Measurements from ENCODE around the gene KCTD21. TPM values are rescaled to one million over a fixed set of nuclear protein-coding genes. Genes with fewer than 3 reads are reported as not detected.
A peak's percentile ranks its signal among the peaks of the same experiment; 100 is the strongest.

KCTD21 gene
- total RNA-seq, 1 experiment from 2014 or later: 3.0 TPM

DNA sequence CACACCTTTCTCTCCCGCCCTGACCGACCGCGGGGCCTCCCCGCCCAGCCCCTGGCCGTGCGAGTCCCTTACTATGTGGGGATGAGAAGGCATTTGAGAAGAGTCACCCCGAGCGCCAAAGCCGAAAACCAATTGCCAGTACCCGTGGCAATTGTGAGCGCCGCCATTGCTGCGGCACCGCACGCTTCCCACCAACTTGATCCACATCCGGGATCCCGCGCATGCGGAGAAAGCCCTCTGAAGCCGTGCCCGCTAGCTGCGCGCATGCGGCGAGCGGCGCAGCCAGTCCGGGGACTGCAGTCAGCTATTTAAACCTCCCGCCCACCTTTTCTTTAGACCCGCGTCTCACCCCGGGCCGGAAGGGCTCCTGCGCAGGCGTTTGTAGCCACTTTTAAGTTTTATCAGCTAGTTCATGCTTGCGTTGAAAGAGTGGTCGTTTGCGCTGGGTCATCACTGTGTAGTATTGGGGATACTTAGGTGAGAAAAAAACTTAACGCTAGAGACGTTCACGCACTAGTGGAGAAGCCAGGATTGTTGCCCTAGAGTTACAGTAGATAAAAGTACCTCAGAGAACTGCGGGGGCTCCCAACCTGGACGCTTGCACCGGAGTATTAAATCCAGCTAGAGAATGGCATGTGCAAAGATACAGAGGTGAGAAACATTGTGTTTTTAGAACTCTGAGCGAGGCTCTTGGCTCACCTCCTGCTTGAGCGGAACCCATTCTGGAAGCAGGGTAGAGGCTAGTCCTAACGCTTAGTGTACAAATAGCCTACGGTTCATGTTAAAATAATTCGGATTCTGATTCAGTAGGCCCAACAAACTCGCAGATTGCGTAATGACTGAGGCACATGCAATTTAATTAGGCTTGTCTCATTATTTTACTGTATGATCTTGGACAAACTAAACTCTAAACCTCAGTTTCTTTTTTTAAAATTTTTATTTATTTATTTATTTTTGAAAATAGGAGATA, 48.7 kb downstream of the KCTD21 start, which contains the start of gene ALG8 (continued):
- TF ChIP-seq, protein P1, sequence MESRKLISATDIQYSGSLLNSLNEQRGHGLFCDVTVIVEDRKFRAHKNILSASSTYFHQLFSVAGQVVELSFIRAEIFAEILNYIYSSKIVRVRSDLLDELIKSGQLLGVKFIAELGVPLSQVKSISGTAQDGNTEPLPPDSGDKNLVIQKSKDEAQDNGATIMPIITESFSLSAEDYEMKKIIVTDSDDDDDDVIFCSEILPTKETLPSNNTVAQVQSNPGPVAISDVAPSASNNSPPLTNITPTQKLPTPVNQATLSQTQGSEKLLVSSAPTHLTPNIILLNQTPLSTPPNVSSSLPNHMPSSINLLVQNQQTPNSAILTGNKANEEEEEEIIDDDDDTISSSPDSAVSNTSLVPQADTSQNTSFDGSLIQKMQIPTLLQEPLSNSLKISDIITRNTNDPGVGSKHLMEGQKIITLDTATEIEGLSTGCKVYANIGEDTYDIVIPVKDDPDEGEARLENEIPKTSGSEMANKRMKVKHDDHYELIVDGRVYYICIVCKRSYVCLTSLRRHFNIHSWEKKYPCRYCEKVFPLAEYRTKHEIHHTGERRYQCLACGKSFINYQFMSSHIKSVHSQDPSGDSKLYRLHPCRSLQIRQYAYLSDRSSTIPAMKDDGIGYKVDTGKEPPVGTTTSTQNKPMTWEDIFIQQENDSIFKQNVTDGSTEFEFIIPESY (IDR thresholded peaks at IDR 0.05; ENCODE audit: extremely low read depth, insufficient replicate concordance, low read length): no peak
- TF ChIP-seq ELF1 (IDR thresholded peaks at IDR 0.05; ENCODE audit: borderline replicate concordance, low read depth) (peak; percentile 66), RAD21 (IDR thresholded peaks at IDR 0.05; ENCODE audit: low read depth) (no peak)
- TF ChIP-seq, protein P2, sequence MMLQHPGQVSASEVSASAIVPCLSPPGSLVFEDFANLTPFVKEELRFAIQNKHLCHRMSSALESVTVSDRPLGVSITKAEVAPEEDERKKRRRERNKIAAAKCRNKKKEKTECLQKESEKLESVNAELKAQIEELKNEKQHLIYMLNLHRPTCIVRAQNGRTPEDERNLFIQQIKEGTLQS (IDR thresholded peaks at IDR 0.05): no peak

DNA sequence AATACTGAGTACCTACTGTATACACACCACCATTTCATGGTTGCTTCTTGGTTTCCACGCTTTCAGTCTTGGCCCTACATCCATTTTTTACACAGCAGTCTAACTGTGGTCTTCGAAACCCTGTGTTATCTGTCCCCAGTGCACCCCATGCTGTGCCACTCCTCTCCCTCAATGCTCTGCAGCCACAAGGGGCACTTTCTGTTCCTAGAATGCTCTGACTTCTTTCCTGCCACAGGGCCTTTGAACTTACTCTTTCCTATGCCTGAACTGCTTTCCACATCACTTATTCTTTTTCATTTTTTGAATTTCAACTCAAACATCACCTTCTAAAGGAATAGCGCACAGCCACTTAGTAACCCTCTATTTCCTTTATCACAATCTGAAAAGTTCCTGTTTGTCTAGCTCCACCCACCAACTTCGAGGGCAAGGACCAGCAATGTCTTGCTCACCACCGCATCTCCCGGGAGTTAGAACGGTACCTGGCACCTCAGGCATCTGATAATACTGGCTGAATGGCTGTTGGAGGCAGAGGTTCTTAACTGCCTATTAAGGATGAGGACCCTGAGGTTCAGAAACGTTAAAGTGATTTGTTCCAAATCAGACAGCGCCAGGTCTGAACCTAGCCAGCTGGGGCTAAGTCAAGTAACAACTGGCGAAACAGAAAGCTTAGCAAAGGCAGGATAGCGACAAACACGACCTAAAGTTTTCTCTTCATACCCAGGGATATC, 49.6 kb downstream of the KCTD21 start:
- peak; percentile 64 for ATAC-seq
- H3K36me3 ChIP-seq (ENCODE audit: control insufficient read depth in 1 of 2, insufficient read depth in 2 of 2, low read length in 2 of 2): peaks cover 2 to 10% of the 10 kb centered on the region in 2 experiments; a peak in 2 of 4 replicates
- DNase-seq (ENCODE audit: low read depth, low spot score): peak; percentile 4
- TF ChIP-seq, protein P3, sequence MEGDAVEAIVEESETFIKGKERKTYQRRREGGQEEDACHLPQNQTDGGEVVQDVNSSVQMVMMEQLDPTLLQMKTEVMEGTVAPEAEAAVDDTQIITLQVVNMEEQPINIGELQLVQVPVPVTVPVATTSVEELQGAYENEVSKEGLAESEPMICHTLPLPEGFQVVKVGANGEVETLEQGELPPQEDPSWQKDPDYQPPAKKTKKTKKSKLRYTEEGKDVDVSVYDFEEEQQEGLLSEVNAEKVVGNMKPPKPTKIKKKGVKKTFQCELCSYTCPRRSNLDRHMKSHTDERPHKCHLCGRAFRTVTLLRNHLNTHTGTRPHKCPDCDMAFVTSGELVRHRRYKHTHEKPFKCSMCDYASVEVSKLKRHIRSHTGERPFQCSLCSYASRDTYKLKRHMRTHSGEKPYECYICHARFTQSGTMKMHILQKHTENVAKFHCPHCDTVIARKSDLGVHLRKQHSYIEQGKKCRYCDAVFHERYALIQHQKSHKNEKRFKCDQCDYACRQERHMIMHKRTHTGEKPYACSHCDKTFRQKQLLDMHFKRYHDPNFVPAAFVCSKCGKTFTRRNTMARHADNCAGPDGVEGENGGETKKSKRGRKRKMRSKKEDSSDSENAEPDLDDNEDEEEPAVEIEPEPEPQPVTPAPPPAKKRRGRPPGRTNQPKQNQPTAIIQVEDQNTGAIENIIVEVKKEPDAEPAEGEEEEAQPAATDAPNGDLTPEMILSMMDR (IDR thresholded peaks at IDR 0.05 in 2 of 3, conservative IDR thresholded peaks at IDR 0.05 in 1 of 3; ENCODE audit: borderline replicate concordance in 1 of 3, insufficient read depth in 1 of 3, low read depth in 2 of 3, low read length in 2 of 3): peak in 2 of 3 experiments; percentile 21 to 28; a peak in 3 of 6 replicates
- no peak for TF ChIP-seq RAD21 (IDR thresholded peaks at IDR 0.05; ENCODE audit: low read depth)
- 0 out of 2 replicates have a peak, but pooled peaks have one; percentile 39 for TF ChIP-seq CBX3 (IDR thresholded peaks at IDR 0.05; ENCODE audit: low read depth)
- TF ChIP-seq, protein P4, sequence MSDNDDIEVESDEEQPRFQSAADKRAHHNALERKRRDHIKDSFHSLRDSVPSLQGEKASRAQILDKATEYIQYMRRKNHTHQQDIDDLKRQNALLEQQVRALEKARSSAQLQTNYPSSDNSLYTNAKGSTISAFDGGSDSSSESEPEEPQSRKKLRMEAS (IDR thresholded peaks at IDR 0.05): peak; percentile 35; the same call in 1 of the 2 replicates
- TF ChIP-seq, protein P2 (IDR thresholded peaks at IDR 0.05): no peak
- TF ChIP-seq, protein P1 (IDR thresholded peaks at IDR 0.05; ENCODE audit: extremely low read depth, insufficient replicate concordance, low read length): no peak
- no peaks in the 10 kb centered on the region for H3K9me3 ChIP-seq (ENCODE audit: control insufficient read depth in 1 of 2, insufficient read depth in 1 of 2, low read depth in 1 of 2, low read length in 2 of 2)
- peak overlapping the region; percentile 85 for H3K27ac ChIP-seq (ENCODE audit: low read depth, low read length)
- H3K4me1 ChIP-seq (ENCODE audit: control insufficient read depth in 1 of 2, insufficient read depth in 2 of 2, low read length in 2 of 2): peaks cover 0 to 24% of the 10 kb centered on the region in 2 experiments; a peak in 3 of 4 replicates
- POLR2A ChIA-PET: interaction anchor here (0.8 to 1.3 kb wide), 5 partner anchors 9 to 56 kb away, joined by 3 to 4 read pairs (median 3); no protein-coding TSS in a partner anchor
- intact Hi-C loops (cut with micrococcal nuclease): no loop called here
- peak overlapping the region; percentile 99 for H3K9ac ChIP-seq (ENCODE audit: low read length)
- no peaks in the 10 kb centered on the region for H3K9me2 ChIP-seq (ENCODE audit: insufficient read depth)
- no peaks in the 10 kb centered on the region for H3K27me3 ChIP-seq (ENCODE audit: insufficient read depth, low read length)
- H3K79me2 ChIP-seq (ENCODE audit: insufficient read depth, low read length): peaks cover 45% of the 10 kb centered on the region
- RAD21 ChIA-PET (ENCODE audit: low non-redundant PET in 1 of 2, low total read pairs in 2 of 2, uncharacterized antibody in 2 of 2, unreplicated experiment in 2 of 2): no interaction called here
- TSS peak; percentile 69 for BruUV-seq (replicated peaks)
- H3K4me3 ChIP-seq (replicated peaks in 1 of 2; ENCODE audit: low read depth in 1 of 2, low read length in 2 of 2): peak overlapping the region; percentile 78 to 87
- peak overlapping the region; percentile 4 for H2AFZ ChIP-seq (ENCODE audit: low read depth, low read length, poor library complexity, severe bottlenecking)
- peak overlapping the region; percentile 91 for H3K4me2 ChIP-seq (ENCODE audit: low read length)
- H4K20me1 ChIP-seq (ENCODE audit: insufficient read depth): no peaks in the 10 kb centered on the region
- CTCF ChIA-PET: interaction anchor here (1.2 to 1.7 kb wide), 3 partner anchors 9 to 425 kb away, joined by 3 to 7 read pairs (median 4); no protein-coding TSS in a partner anchor

All from HCT116 (cell line).